GM19238 (cell line): ENCODE measurements around the gene TFEB.

Experiments used
- DNase-seq: peaks from one replicate; pipeline ENCODE4 v3.0.0; 2011; ENCODE audit warnings: low spot score; ENCODE audit not compliant: insufficient read length

TFEB gene

GRCh38 chr6:41675992-41676391 lies 59.4 kb downstream of the TFEB start:
- no peak for DNase-seq

- DNase-seq: no peak
Measured at GRCh38 chr6:41675176-41675775, 60.1 kb downstream of the TFEB start.

- no peak for DNase-seq
Measured at GRCh38 chr6:41674231-41675000, 61.0 kb downstream of the TFEB start.

GRCh38 chr6:41673704-41674000 lies 61.8 kb downstream of the TFEB start:
- no peak for DNase-seq

- DNase-seq: no peak
Measured at GRCh38 chr6:41672816-41673703, 62.3 kb downstream of the TFEB start.

- no peak for DNase-seq
Measured at GRCh38 chr6:41672016-41672415, 63.4 kb downstream of the TFEB start.

GRCh38 chr6:41671376-41671775 lies 64.0 kb downstream of the TFEB start:
- DNase-seq: no peak

- DNase-seq: no peak
Measured at GRCh38 chr6:41670703-41671360, 64.6 kb downstream of the TFEB start.

- no peak for DNase-seq
Measured at GRCh38 chr6:41668968-41669367, 66.4 kb downstream of the TFEB start.

- no peak for DNase-seq
Measured at GRCh38 chr6:41667195-41667594, 68.2 kb downstream of the TFEB start.

GRCh38 chr6:41664271-41664670 lies 71.1 kb downstream of the TFEB start:
- DNase-seq: no peak

- DNase-seq: no peak
Measured at GRCh38 chr6:41663568-41663967, 71.8 kb downstream of the TFEB start.

- no peak for DNase-seq
Measured at GRCh38 chr6:41659935-41660334, 75.5 kb downstream of the TFEB start.

GRCh38 chr6:41658636-41659035 lies 76.8 kb downstream of the TFEB start:
- no peak for DNase-seq

GRCh38 chr6:41657131-41658094 lies 78.0 kb downstream of the TFEB start:
- DNase-seq: no peak

GRCh38 chr6:41656002-41656691 lies 79.3 kb downstream of the TFEB start:
- DNase-seq: no peak

GRCh38 chr6:41655646-41656001 lies 79.8 kb downstream of the TFEB start:
- no peak for DNase-seq

GRCh38 chr6:41655176-41655575 lies 80.2 kb downstream of the TFEB start:
- no peak for DNase-seq

- no peak for DNase-seq
Measured at GRCh38 chr6:41654698-41655151, 80.7 kb downstream of the TFEB start.

GRCh38 chr6:41654151-41654697 lies 81.2 kb downstream of the TFEB start:
- no peak for DNase-seq
